ENCODE results near the gene LAMB3. TPM values are rescaled to one million over a fixed set of nuclear protein-coding genes. Genes with fewer than 3 reads are reported as not detected.

The LAMB3 gene
- total RNA-seq, 1 donor from 2014 or later, result 12.5 TPM

DNA sequence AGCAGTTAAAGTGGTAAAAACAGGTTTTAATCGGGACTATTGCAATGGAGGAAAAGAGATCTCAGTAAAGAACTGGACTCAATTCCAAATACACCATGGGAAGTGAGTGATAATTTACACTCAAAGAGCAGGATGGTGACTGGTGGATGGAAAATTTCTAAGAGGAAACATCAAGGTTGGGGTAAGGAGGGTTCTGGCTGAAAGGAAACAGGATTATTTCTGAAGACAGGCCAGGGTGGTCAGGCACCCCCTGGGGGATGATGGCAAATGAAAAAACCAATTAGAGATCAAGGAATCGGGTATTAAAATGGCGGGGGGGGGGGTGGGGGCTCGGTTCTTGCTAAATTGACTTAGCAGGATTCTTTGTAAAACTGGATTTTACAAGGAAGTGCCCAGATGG lies 40.1 kb upstream of the LAMB3 start:
- Mint-ChIP-seq H3K27me3 (peaks cover 43% of the 10 kb centered on the region), H3K9me3 (ENCODE audit: low read depth) (no peaks in the 10 kb centered on the region), H3K4me1 (ENCODE audit: low read depth) (peaks cover 6% of the 10 kb centered on the region), H3K36me3 (ENCODE audit: insufficient read depth) (no peaks in the 10 kb centered on the region), H3K27ac (no peak overlapping the region), H3K4me3 (ENCODE audit: low read depth) (no peak overlapping the region)
- TF ChIP-seq, protein P1, sequence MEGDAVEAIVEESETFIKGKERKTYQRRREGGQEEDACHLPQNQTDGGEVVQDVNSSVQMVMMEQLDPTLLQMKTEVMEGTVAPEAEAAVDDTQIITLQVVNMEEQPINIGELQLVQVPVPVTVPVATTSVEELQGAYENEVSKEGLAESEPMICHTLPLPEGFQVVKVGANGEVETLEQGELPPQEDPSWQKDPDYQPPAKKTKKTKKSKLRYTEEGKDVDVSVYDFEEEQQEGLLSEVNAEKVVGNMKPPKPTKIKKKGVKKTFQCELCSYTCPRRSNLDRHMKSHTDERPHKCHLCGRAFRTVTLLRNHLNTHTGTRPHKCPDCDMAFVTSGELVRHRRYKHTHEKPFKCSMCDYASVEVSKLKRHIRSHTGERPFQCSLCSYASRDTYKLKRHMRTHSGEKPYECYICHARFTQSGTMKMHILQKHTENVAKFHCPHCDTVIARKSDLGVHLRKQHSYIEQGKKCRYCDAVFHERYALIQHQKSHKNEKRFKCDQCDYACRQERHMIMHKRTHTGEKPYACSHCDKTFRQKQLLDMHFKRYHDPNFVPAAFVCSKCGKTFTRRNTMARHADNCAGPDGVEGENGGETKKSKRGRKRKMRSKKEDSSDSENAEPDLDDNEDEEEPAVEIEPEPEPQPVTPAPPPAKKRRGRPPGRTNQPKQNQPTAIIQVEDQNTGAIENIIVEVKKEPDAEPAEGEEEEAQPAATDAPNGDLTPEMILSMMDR (IDR thresholded peaks at IDR 0.05; ENCODE audit: unreplicated experiment), result no peak
- no peak for DNase-seq (ENCODE audit: low spot score, unreplicated experiment)

DNA sequence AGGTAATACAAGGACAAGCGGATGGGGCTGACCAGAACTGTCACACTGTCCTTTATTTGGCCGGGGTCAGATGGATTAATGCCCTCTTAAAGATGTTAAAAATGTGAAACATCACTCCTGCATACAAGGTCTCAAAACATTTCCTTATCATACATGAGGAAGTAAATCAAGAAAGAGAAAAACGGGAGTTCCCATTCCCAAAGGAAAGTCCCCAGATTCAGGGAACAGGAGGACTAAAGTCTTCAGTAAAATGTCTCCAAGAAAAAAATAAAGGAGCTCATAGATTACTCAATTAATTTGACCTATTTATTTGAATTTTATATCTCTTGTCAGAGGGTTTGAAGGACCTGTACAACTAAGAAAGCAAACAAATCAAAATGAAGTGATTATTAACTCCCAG lies 39.0 kb upstream of the LAMB3 start:
- Mint-ChIP-seq H3K4me3 (ENCODE audit: low read depth) (no peak overlapping the region), H3K36me3 (ENCODE audit: insufficient read depth) (no peaks in the 10 kb centered on the region), H3K27ac (no peak overlapping the region), H3K9me3 (ENCODE audit: low read depth) (no peaks in the 10 kb centered on the region), H3K4me1 (ENCODE audit: low read depth) (peaks cover 6% of the 10 kb centered on the region), H3K27me3 (peaks cover 43% of the 10 kb centered on the region)
- DNase-seq (ENCODE audit: low spot score, unreplicated experiment), result no peak
- TF ChIP-seq, protein P1 (IDR thresholded peaks at IDR 0.05; ENCODE audit: unreplicated experiment), result no peak

DNA sequence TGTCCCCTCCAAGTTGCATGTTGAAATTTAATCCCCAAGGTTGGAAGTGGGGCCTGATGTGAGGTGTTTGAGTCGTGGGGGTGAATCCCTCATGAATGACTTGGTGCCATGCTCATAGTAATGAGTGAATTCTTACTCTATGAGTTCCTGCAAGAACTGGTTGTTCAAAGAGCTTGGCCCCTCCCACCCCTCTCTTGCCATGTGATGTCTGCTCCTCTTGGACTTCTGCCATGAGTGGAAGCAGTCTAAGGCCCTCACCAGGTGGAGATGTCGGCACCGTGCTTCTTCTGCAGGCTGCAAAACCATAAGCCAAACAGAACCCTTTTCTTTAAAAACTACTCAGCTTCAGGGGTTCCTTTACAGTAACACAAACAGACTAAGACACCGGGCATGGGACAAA lies 37.3 kb upstream of the LAMB3 start:
- Mint-ChIP-seq H3K4me1 (ENCODE audit: low read depth) (peaks cover 6% of the 10 kb centered on the region), H3K9me3 (ENCODE audit: low read depth) (no peaks in the 10 kb centered on the region), H3K36me3 (ENCODE audit: insufficient read depth) (no peaks in the 10 kb centered on the region), H3K27ac (no peak overlapping the region), H3K27me3 (peaks cover 35% of the 10 kb centered on the region), H3K4me3 (ENCODE audit: low read depth) (no peak overlapping the region)
- TF ChIP-seq, protein P1 (IDR thresholded peaks at IDR 0.05; ENCODE audit: unreplicated experiment), result no peak
- no peak for DNase-seq (ENCODE audit: low spot score, unreplicated experiment)

GRCh38 chr1:209688746-209689234 lies 36.6 kb upstream of the LAMB3 start:
- H3K27ac Mint-ChIP-seq, result no peak overlapping the region
- peaks cover 6% of the 10 kb centered on the region for H3K4me1 Mint-ChIP-seq (ENCODE audit: low read depth)

DNA sequence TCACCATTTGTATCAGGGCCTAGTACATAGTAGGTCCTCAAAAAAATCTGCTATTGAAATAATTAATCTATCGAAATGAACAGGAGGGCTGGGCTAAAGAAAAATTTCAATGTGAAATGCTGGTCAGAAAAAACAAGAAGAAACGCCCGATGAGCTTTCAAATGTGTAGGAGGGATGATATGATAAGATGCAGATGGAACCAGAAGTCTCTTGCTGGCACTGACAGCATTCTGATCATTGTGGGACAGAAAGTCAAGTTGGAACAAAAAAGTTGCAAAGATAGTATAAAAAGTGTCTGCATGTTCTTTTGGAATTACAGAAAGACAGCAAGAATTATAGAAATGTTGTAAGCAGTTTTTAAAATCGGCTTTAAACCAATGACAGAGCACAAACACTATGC lies 34.1 kb upstream of the LAMB3 start:
- H3K4me3 Mint-ChIP-seq (ENCODE audit: low read depth), result no peak overlapping the region
- no peaks in the 10 kb centered on the region for H3K9me3 Mint-ChIP-seq (ENCODE audit: low read depth)
- peaks cover 6% of the 10 kb centered on the region for H3K4me1 Mint-ChIP-seq (ENCODE audit: low read depth)
- no peaks in the 10 kb centered on the region for H3K36me3 Mint-ChIP-seq (ENCODE audit: insufficient read depth)
- TF ChIP-seq, protein P1 (IDR thresholded peaks at IDR 0.05; ENCODE audit: unreplicated experiment), result no peak
- H3K27ac Mint-ChIP-seq, result no peak overlapping the region
- H3K27me3 Mint-ChIP-seq, result peaks cover 29% of the 10 kb centered on the region
- DNase-seq (ENCODE audit: low spot score, unreplicated experiment), result no peak

More at GRCh38 chr1:209688746-209689234, 36.6 kb upstream of the LAMB3 start:
- H3K4me3 Mint-ChIP-seq (ENCODE audit: low read depth), result no peak overlapping the region
- TF ChIP-seq, protein P1 (IDR thresholded peaks at IDR 0.05; ENCODE audit: unreplicated experiment), result no peak
- H3K9me3 Mint-ChIP-seq (ENCODE audit: low read depth), result no peaks in the 10 kb centered on the region
- H3K36me3 Mint-ChIP-seq (ENCODE audit: insufficient read depth), result no peaks in the 10 kb centered on the region
- peaks cover 28% of the 10 kb centered on the region for H3K27me3 Mint-ChIP-seq
- no peak for DNase-seq (ENCODE audit: low spot score, unreplicated experiment)

Data from progenitor cell of endocrine pancreas (in vitro differentiated cells).